ENCODE measurements around the gene TIGD3. TPM values are rescaled to one million over a fixed set of nuclear protein-coding genes. Genes with fewer than 3 reads are reported as not detected.

The TIGD3 gene
- total and polyA plus RNA-seq, 2 of the 13 experiments (the other 11 are each of a cell fraction or from before 2014, with no cell fraction given) = 0.49 to 4.9 TPM

- no peaks in the 10 kb centered on the region for H3K79me2 ChIP-seq (ENCODE audit: insufficient read depth, low read length)
- in situ Hi-C loops (cut with HindIII; ENCODE audit: extremely low pct_ligation_motif_present, low pct_unique_long_range_greater_than_20kb) = no loop called here
- H3K27ac ChIP-seq (ENCODE audit: extremely low read length, insufficient read depth, low read length) = no peak overlapping the region
- DNase-seq (ENCODE audit: low spot score) (no peak), ATAC-seq (no peak), FAIRE-seq (no peak)
- peaks cover 0 to 2% of the 10 kb centered on the region in 2 experiments; a peak in 2 of 5 replicates for H3K27me3 ChIP-seq (ENCODE audit: control insufficient read depth in 1 of 2, insufficient read depth in 2 of 2, low read length in 2 of 2)
- H3K9ac ChIP-seq (ENCODE audit: insufficient read depth, low read depth, low read length) = no peak overlapping the region
- no TSS peak for BruUV-seq (replicated peaks)
- intact Hi-C loops (cut with micrococcal nuclease; ENCODE audit: unreplicated experiment) = no loop called here
- ChIA-PET POLR2A (no interaction called here), CTCF (ENCODE audit: low intra/inter-chr PET ratio, low total read pairs) (no interaction called here)
- WGBS (ENCODE audit: low lambda C conversion rate) = 44% methylated on average over 5 of the region's 8 CpGs
- no peaks in the 10 kb centered on the region for H4K20me1 ChIP-seq (ENCODE audit: insufficient read depth, low read length)
- no peaks in the 10 kb centered on the region for H3K9me3 ChIP-seq (ENCODE audit: low read length)
- 0 out of 2 replicates have a peak, but pooled peaks have one; percentile 36 for TF ChIP-seq BHLHE40 (IDR thresholded peaks at IDR 0.05; ENCODE audit: low read length)
- no peak for TF ChIP-seq AFF4 (CRISPR knock-in tag; IDR thresholded peaks at IDR 0.05)
- H2AFZ ChIP-seq (ENCODE audit: low read length) = no peak overlapping the region
- H3K36me3 ChIP-seq (replicated peaks in 1 of 2; ENCODE audit: control insufficient read depth in 1 of 2, insufficient read depth in 2 of 2, low read length in 2 of 2) = no peaks in the 10 kb centered on the region
- peaks cover 85% of the 10 kb centered on the region for H3K4me1 ChIP-seq (ENCODE audit: insufficient read depth, low read length)
- H3K4me3 ChIP-seq (replicated peaks in 1 of 3; ENCODE audit: insufficient read depth in 1 of 3, low read depth in 2 of 3, low read length in 3 of 3) = no peak overlapping the region
- H3K4me2 ChIP-seq (ENCODE audit: low read depth, low read length) = no peak overlapping the region
Observed at GRCh38 chr11:65377036-65377435, 22.5 kb downstream of the TIGD3 start.

- Histone ChIP-seq H3K4me2 (ENCODE audit: low read depth, low read length) (peak overlapping the region; percentile 64; the same call in 1 of the 2 replicates), H4K20me1 (ENCODE audit: insufficient read depth, low read length) (no peaks in the 10 kb centered on the region), H3K27me3 (ENCODE audit: control insufficient read depth in 1 of 2, insufficient read depth in 2 of 2, low read length in 2 of 2) (peaks cover 0 to 2% of the 10 kb centered on the region in 2 experiments; a peak in 3 of 5 replicates), H3K9ac (ENCODE audit: insufficient read depth, low read depth, low read length) (no peak overlapping the region), H3K9me3 (ENCODE audit: low read length) (no peaks in the 10 kb centered on the region), H3K79me2 (ENCODE audit: insufficient read depth, low read length) (no peaks in the 10 kb centered on the region), H3K4me1 (ENCODE audit: insufficient read depth, low read length) (peaks cover 80% of the 10 kb centered on the region), H2AFZ (ENCODE audit: low read length) (no peak overlapping the region), H3K27ac (ENCODE audit: extremely low read length, insufficient read depth, low read length) (no peak overlapping the region), H3K36me3 (replicated peaks in 1 of 2; ENCODE audit: control insufficient read depth in 1 of 2, insufficient read depth in 2 of 2, low read length in 2 of 2) (no peaks in the 10 kb centered on the region), H3K4me3 (replicated peaks in 1 of 3; ENCODE audit: insufficient read depth in 1 of 3, low read depth in 2 of 3, low read length in 3 of 3) (no peak overlapping the region)
- FAIRE-seq = no peak
- ChIA-PET POLR2A (interaction anchor here (1.1 to 16.8 kb wide), 2 partner anchors 13 to 43 kb away, joined by 3 to 433 read pairs; partner anchors contain the start of gene NEAT1), CTCF (ENCODE audit: low intra/inter-chr PET ratio, low total read pairs) (no interaction called here)
- TF ChIP-seq ZBTB33 (CRISPR knock-in tag; IDR thresholded peaks at IDR 0.05) (peak; percentile 92), CEBPB (IDR thresholded peaks at IDR 0.05; ENCODE audit: borderline replicate concordance, low read depth, low read length) (no peak), FOXA1 (IDR thresholded peaks at IDR 0.05) (no peak), FOXA1 (CRISPR knock-in tag; IDR thresholded peaks at IDR 0.05) (0 out of 2 replicates have a peak, but pooled peaks have one; percentile 48)
- ATAC-seq = no peak
- WGBS (ENCODE audit: low lambda C conversion rate) = 76% methylated on average over 8 of the region's 8 CpGs
- DNase-seq (ENCODE audit: low spot score) = no peak
- intact Hi-C loops (cut with micrococcal nuclease; ENCODE audit: unreplicated experiment) = no loop called here
- in situ Hi-C loops (cut with HindIII; ENCODE audit: extremely low pct_ligation_motif_present, low pct_unique_long_range_greater_than_20kb) = no loop called here
- BruUV-seq (replicated peaks) = no TSS peak
Observed at GRCh38 chr11:65377777-65378176, 23.2 kb downstream of the TIGD3 start.
